Spleen (tissue), 7 donors: ENCODE results near the gene PGAM1.

ENCODE experiments used
- CTCF ChIP-seq, 11 experiments: fragments of 200-600 bp in 7 of 11; fragments of 450-650 bp in 4 of 11; sonication (generic) in 4 of 11; IDR thresholded peaks in 8 of 11; conservative IDR thresholded peaks in 3 of 11; 1 replicate in 7 of 11; 2 replicates in 4 of 11; pipeline versions ENCODE4 v1.4.0 to v1.8.0; 2016 to 2021; ENCODE audit warnings: antibody characterized with exemption in 11 of 11, inconsistent platforms in 4 of 11, mild to moderate bottlenecking in 1 of 11
- POLR2A ChIP-seq, 3 donors: fragments of 450-650 bp; IDR thresholded peaks; one replicate each; pipeline ENCODE4 v1.5.1; 2017; ENCODE audit warnings: antibody characterized with exemption in 3 of 3, mild to moderate bottlenecking in 1 of 3
- POLR2AphosphoS5 ChIP-seq, 3 donors: sonication (generic); formaldehyde crosslinking; IDR thresholded peaks; one replicate each; pipeline ENCODE4 v1.5.1; 2017; ENCODE audit warnings: antibody characterized with exemption in 3 of 3
- donor health status: DM: no; HTN: no; CAD: no; lungs with moderate emphysema.
- donor health status: DM: no; HTN: no; CAD: no.
- donor health status: DM: no; HTN: no; CAD: no.

- TF ChIP-seq POLR2AphosphoS5 (IDR thresholded peaks at IDR 0.05) (peak; percentile 92 to 95 (median 94)), CTCF (IDR thresholded peaks at IDR 0.05 in 8 of 11, conservative IDR thresholded peaks at IDR 0.05 in 3 of 11) (peak; percentile 47 to 88 (median 72)), POLR2A (IDR thresholded peaks at IDR 0.05) (peak in 1 of 3 donors; percentile 60)
Observed at GRCh38 chr10:97425964-97426775, at the start of gene PGAM1.
